Dendritic cell treated with granulocyte-macrophage colony-stimulating factor and Interleukin-4, amounts not matched to agents 40 ng/mL and 50 ng/mL, for 4 days (primary cell): ENCODE results near the gene TRDN.

Experiments used
- H3K27ac Mint-ChIP-seq: one replicate; pipeline ENCODE4 v1.8.0; 2022; ENCODE audit warnings: mild to moderate bottlenecking, mixed read lengths
- H3K27me3 Mint-ChIP-seq: one replicate; pipeline ENCODE4 v1.8.0; 2022; ENCODE audit warnings: mild to moderate bottlenecking, mixed read lengths
- H3K36me3 Mint-ChIP-seq: one replicate; pipeline ENCODE4 v1.8.0; 2022; ENCODE audit warnings: low read depth, mixed read lengths
- H3K4me1 Mint-ChIP-seq: one replicate; pipeline ENCODE4 v1.8.0; 2022; ENCODE audit warnings: low read depth, mixed read lengths
- H3K4me3 Mint-ChIP-seq: one replicate; pipeline ENCODE4 v1.8.0; 2022; ENCODE audit warnings: mild to moderate bottlenecking, moderate library complexity, mixed read lengths
- H3K9me3 Mint-ChIP-seq: one replicate; pipeline ENCODE4 v1.8.0; 2022; ENCODE audit warnings: mixed read lengths
- intact Hi-C: fragments of 100-400 bp; cut with micrococcal nuclease; formaldehyde crosslinking; loops from one replicate; pipeline ENCODE4 v1.15.0; 2022

Gene TRDN

GRCh38 chr6:123529058-123529457, 107.7 kb downstream of the TRDN start:
- Mint-ChIP-seq H3K4me1 (no peaks in the 10 kb centered on the region), H3K27ac (no peak overlapping the region), H3K27me3 (no peaks in the 10 kb centered on the region), H3K36me3 (no peaks in the 10 kb centered on the region), H3K4me3 (no peak overlapping the region), H3K9me3 (no peaks in the 10 kb centered on the region)
- intact Hi-C loops = no loop called here

GRCh38 chr6:123527406-123527805, 109.3 kb downstream of the TRDN start:
- no peaks in the 10 kb centered on the region for H3K4me1 Mint-ChIP-seq
- no peak overlapping the region for H3K4me3 Mint-ChIP-seq
- no peaks in the 10 kb centered on the region for H3K9me3 Mint-ChIP-seq
- intact Hi-C loops = no loop called here
- no peak overlapping the region for H3K27ac Mint-ChIP-seq
- no peaks in the 10 kb centered on the region for H3K27me3 Mint-ChIP-seq
- H3K36me3 Mint-ChIP-seq = no peaks in the 10 kb centered on the region

GRCh38 chr6:123526128-123526527, 110.6 kb downstream of the TRDN start:
- Mint-ChIP-seq H3K27ac (no peak overlapping the region), H3K27me3 (no peaks in the 10 kb centered on the region), H3K4me1 (no peaks in the 10 kb centered on the region), H3K4me3 (no peak overlapping the region), H3K9me3 (no peaks in the 10 kb centered on the region), H3K36me3 (no peaks in the 10 kb centered on the region)
- intact Hi-C loops = no loop called here

- intact Hi-C loops = no loop called here
- no peaks in the 10 kb centered on the region for H3K9me3 Mint-ChIP-seq
- H3K4me1 Mint-ChIP-seq = no peaks in the 10 kb centered on the region
- no peaks in the 10 kb centered on the region for H3K36me3 Mint-ChIP-seq
- no peaks in the 10 kb centered on the region for H3K27me3 Mint-ChIP-seq
- no peak overlapping the region for H3K27ac Mint-ChIP-seq
- H3K4me3 Mint-ChIP-seq = no peak overlapping the region
Observed at GRCh38 chr6:123524781-123525180, 112.0 kb downstream of the TRDN start.

- intact Hi-C loops = no loop called here
- H3K36me3 Mint-ChIP-seq = no peaks in the 10 kb centered on the region
- H3K27ac Mint-ChIP-seq = no peak overlapping the region
- H3K27me3 Mint-ChIP-seq = no peaks in the 10 kb centered on the region
- H3K9me3 Mint-ChIP-seq = no peaks in the 10 kb centered on the region
- H3K4me1 Mint-ChIP-seq = no peaks in the 10 kb centered on the region
- no peak overlapping the region for H3K4me3 Mint-ChIP-seq
Observed at GRCh38 chr6:123520217-123520616, 116.5 kb downstream of the TRDN start.

- Mint-ChIP-seq H3K9me3 (no peaks in the 10 kb centered on the region), H3K27ac (no peak overlapping the region), H3K27me3 (no peaks in the 10 kb centered on the region), H3K36me3 (no peaks in the 10 kb centered on the region), H3K4me1 (no peaks in the 10 kb centered on the region), H3K4me3 (no peak overlapping the region)
- intact Hi-C loops = no loop called here
Observed at GRCh38 chr6:123519189-123519505, 117.6 kb downstream of the TRDN start.

- Mint-ChIP-seq H3K27me3 (no peaks in the 10 kb centered on the region), H3K4me3 (no peak overlapping the region), H3K36me3 (no peaks in the 10 kb centered on the region), H3K4me1 (no peaks in the 10 kb centered on the region), H3K9me3 (no peaks in the 10 kb centered on the region), H3K27ac (no peak overlapping the region)
- intact Hi-C loops = no loop called here
Observed at GRCh38 chr6:123518441-123519188, 118.1 kb downstream of the TRDN start.

- Mint-ChIP-seq H3K4me3 (no peak overlapping the region), H3K27ac (no peak overlapping the region), H3K27me3 (no peaks in the 10 kb centered on the region), H3K9me3 (no peaks in the 10 kb centered on the region), H3K4me1 (no peaks in the 10 kb centered on the region), H3K36me3 (no peaks in the 10 kb centered on the region)
- intact Hi-C loops = no loop called here
Observed at GRCh38 chr6:123515715-123516114, 121.0 kb downstream of the TRDN start.

- no peak overlapping the region for H3K4me3 Mint-ChIP-seq
- intact Hi-C loops = no loop called here
Observed at GRCh38 chr6:123509112-123509511, 127.6 kb downstream of the TRDN start.

GRCh38 chr6:123508290-123508689, 128.5 kb downstream of the TRDN start:
- Mint-ChIP-seq H3K27me3 (no peaks in the 10 kb centered on the region), H3K27ac (no peak overlapping the region), H3K4me3 (no peak overlapping the region), H3K4me1 (no peaks in the 10 kb centered on the region), H3K36me3 (no peaks in the 10 kb centered on the region), H3K9me3 (no peaks in the 10 kb centered on the region)
- intact Hi-C loops = no loop called here

More at GRCh38 chr6:123509112-123509511, 127.6 kb downstream of the TRDN start:
- Mint-ChIP-seq H3K27ac (no peak overlapping the region), H3K9me3 (no peaks in the 10 kb centered on the region), H3K4me1 (no peaks in the 10 kb centered on the region), H3K27me3 (no peaks in the 10 kb centered on the region), H3K36me3 (no peaks in the 10 kb centered on the region)

GRCh38 chr6:123507582-123507981, 129.2 kb downstream of the TRDN start:
- Mint-ChIP-seq H3K36me3 (no peaks in the 10 kb centered on the region), H3K9me3 (no peaks in the 10 kb centered on the region), H3K4me3 (no peak overlapping the region), H3K4me1 (no peaks in the 10 kb centered on the region), H3K27ac (no peak overlapping the region), H3K27me3 (no peaks in the 10 kb centered on the region)
- intact Hi-C loops = no loop called here

- Mint-ChIP-seq H3K27me3 (no peaks in the 10 kb centered on the region), H3K27ac (no peak overlapping the region), H3K36me3 (no peaks in the 10 kb centered on the region), H3K4me1 (no peaks in the 10 kb centered on the region), H3K9me3 (no peaks in the 10 kb centered on the region), H3K4me3 (no peak overlapping the region)
- intact Hi-C loops = no loop called here
Observed at GRCh38 chr6:123503619-123504018, 133.1 kb downstream of the TRDN start.

- Mint-ChIP-seq H3K9me3 (no peaks in the 10 kb centered on the region), H3K4me1 (no peaks in the 10 kb centered on the region), H3K27me3 (no peaks in the 10 kb centered on the region), H3K27ac (no peak overlapping the region), H3K36me3 (no peaks in the 10 kb centered on the region), H3K4me3 (no peak overlapping the region)
- intact Hi-C loops = no loop called here
Observed at GRCh38 chr6:123497025-123497424, 139.7 kb downstream of the TRDN start.

GRCh38 chr6:123489589-123489988, 147.2 kb downstream of the TRDN start:
- no peaks in the 10 kb centered on the region for H3K36me3 Mint-ChIP-seq
- intact Hi-C loops = no loop called here
- no peak overlapping the region for H3K4me3 Mint-ChIP-seq

GRCh38 chr6:123480986-123481385, 155.8 kb downstream of the TRDN start:
- no peaks in the 10 kb centered on the region for H3K9me3 Mint-ChIP-seq
- no peaks in the 10 kb centered on the region for H3K36me3 Mint-ChIP-seq
- no peaks in the 10 kb centered on the region for H3K27me3 Mint-ChIP-seq
- no peak overlapping the region for H3K27ac Mint-ChIP-seq
- H3K4me3 Mint-ChIP-seq = no peak overlapping the region
- no peaks in the 10 kb centered on the region for H3K4me1 Mint-ChIP-seq
- intact Hi-C loops = no loop called here

More at GRCh38 chr6:123489589-123489988, 147.2 kb downstream of the TRDN start:
- H3K27me3 Mint-ChIP-seq = no peaks in the 10 kb centered on the region
- H3K27ac Mint-ChIP-seq = no peak overlapping the region
- no peaks in the 10 kb centered on the region for H3K9me3 Mint-ChIP-seq
- no peaks in the 10 kb centered on the region for H3K4me1 Mint-ChIP-seq
